Measurements from ENCODE around the gene FSD2.
A peak's percentile ranks its signal among the peaks of the same experiment; 100 is the strongest.
"Not testable (repeated sequence)": the region's sequence is repeated elsewhere in the genome, so short reads cannot be mapped to it uniquely, and the experiment has no call there.

The FSD2 gene

DNA sequence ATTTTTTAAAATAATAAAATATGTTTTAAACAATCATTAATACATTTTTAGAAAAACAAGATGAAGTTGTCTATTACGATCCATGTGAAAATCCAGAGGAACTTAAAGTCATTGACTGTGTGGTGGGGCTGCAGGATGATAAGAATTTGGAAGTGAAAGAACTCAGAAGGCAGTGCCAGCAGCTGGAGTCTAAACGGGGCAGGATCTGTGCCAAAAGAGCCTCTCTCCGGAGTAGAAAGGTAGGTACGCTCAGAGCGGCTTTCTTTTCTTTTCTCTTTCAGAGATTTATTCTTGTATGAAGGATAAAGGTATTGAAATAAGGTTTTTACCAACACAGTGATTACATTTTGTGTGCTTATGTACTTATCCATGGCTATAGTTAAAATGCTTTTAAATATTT lies 17.2 kb upstream of the FSD2 start:
- Histone ChIP-seq H3K4me1 (ENCODE audit: control insufficient read depth, insufficient read depth, low read length) (peaks cover 6% of the 10 kb centered on the region), H3K36me3 (ENCODE audit: insufficient read depth, low read length) (peaks cover 63% of the 10 kb centered on the region), H3K4me3 (ENCODE audit: low read length) (no peak overlapping the region), H3K27me3 (ENCODE audit: control insufficient read depth, insufficient read depth, low read length) (no peaks in the 10 kb centered on the region), H3K4me2 (ENCODE audit: low read length) (no peak overlapping the region), H3K9me3 (replicated peaks; ENCODE audit: low read length) (no peaks in the 10 kb centered on the region), H3K9ac (ENCODE audit: low read depth, low read length) (no peak overlapping the region)

DNA sequence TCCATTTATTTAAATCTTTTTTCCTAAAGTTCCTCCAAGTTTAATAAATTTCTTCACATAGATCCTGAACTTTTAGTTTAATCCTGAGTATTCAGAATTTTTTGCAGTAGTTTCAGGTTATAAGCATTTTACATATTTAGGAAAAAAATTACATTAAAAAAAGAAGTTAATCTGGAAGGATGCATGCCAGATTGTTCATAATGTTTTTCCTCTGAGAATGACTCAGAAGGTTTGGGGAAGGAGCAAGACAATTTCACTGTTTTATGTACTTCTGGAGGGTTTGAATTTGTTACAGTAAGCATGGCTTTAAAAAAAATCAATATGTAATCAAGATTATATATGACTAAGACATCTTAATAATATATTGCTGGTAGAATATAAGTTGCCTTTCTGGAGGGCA lies 16.0 kb upstream of the FSD2 start:
- peaks cover 61% of the 10 kb centered on the region for H3K36me3 ChIP-seq (ENCODE audit: insufficient read depth, low read length)

DNA sequence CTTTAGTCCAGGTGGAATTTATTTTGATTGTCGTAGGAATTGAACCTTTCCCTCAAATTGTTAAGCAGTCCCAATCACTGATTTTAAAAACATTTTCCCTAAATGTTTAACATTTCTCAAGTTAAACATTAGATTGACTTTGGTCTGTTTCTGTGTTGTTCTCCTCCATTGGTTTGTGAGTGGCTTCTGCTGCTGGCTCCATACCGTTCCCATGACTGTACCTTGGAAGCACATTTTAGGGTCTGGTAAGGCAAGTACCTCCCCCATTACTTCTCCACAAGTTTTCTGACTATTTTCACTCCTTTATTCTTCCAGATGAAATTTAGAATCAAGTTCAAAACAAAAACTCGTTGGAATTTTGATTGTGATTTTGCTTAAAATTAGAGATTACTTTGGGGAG lies 15.5 kb upstream of the FSD2 start:
- not testable (repeated sequence) for H3K9ac ChIP-seq (ENCODE audit: low read depth, low read length); H3K4me3 ChIP-seq (ENCODE audit: low read length); H3K4me1 ChIP-seq (ENCODE audit: control insufficient read depth, insufficient read depth, low read length); H3K27me3 ChIP-seq (ENCODE audit: control insufficient read depth, insufficient read depth, low read length); H3K9me3 ChIP-seq (replicated peaks; ENCODE audit: low read length)
- Histone ChIP-seq H3K4me2 (ENCODE audit: low read length) (peak overlapping the region; percentile 62), H3K36me3 (ENCODE audit: insufficient read depth, low read length) (peaks cover 61% of the 10 kb centered on the region)

More for the DNA sequence above, 16.0 kb upstream of the FSD2 start:
- H3K9me3 ChIP-seq (replicated peaks; ENCODE audit: low read length); H3K4me2 ChIP-seq (ENCODE audit: low read length); H3K9ac ChIP-seq (ENCODE audit: low read depth, low read length); H3K4me1 ChIP-seq (ENCODE audit: control insufficient read depth, insufficient read depth, low read length); H3K27me3 ChIP-seq (ENCODE audit: control insufficient read depth, insufficient read depth, low read length); H3K4me3 ChIP-seq (ENCODE audit: low read length): not testable (repeated sequence)

DNA sequence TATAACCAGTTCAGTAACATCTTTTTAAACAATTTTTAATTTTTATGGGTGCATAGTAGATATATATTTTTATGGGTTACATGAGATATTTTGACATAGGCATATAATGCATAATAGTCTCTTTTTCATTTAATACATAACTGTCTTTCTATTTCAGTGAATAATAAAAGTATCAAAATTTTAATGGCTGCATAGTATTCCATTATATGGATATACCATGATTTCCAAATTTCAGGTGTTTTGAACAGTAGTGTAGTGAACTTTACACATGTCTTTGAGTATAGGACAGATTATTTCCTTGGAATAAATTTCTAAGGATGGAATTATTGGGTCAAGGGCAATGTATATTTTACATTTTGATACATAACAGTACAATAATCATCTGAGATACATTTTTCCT lies 14.3 kb upstream of the FSD2 start:
- H3K4me1 ChIP-seq (ENCODE audit: control insufficient read depth, insufficient read depth, low read length) = peaks cover 6% of the 10 kb centered on the region
- no peaks in the 10 kb centered on the region for H3K9me3 ChIP-seq (replicated peaks; ENCODE audit: low read length)
- peaks cover 63% of the 10 kb centered on the region for H3K36me3 ChIP-seq (ENCODE audit: insufficient read depth, low read length)
- no peak overlapping the region for H3K4me2 ChIP-seq (ENCODE audit: low read length)
- H3K4me3 ChIP-seq (ENCODE audit: low read length) = no peak overlapping the region
- no peaks in the 10 kb centered on the region for H3K27me3 ChIP-seq (ENCODE audit: control insufficient read depth, insufficient read depth, low read length)
- no peak overlapping the region for H3K9ac ChIP-seq (ENCODE audit: low read depth, low read length)

DNA sequence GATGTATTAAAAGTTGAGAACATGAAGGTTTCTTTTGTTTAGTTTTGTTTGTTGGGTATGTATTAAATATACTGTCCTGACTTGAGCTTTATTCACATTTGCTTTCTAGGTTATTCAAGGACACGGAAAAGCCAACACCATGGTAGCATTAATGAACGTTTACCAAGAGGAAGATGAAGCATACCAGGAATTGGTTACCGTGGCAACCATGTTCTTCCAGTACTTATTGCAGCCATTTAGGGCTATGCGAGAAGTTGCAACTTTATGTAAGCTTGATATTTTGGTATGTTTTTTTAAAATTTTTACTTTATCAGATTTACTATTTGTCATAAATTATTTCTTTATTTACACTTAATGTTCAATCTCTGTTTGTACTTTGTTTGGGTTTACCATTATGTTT lies 7.1 kb upstream of the FSD2 start:
- Histone ChIP-seq H3K4me3 (ENCODE audit: low read length) (no peak overlapping the region), H3K27me3 (ENCODE audit: control insufficient read depth, insufficient read depth, low read length) (no peaks in the 10 kb centered on the region), H3K9me3 (replicated peaks; ENCODE audit: low read length) (no peaks in the 10 kb centered on the region), H3K4me1 (ENCODE audit: control insufficient read depth, insufficient read depth, low read length) (peaks cover 11% of the 10 kb centered on the region), H3K9ac (ENCODE audit: low read depth, low read length) (no peak overlapping the region), H3K36me3 (ENCODE audit: insufficient read depth, low read length) (peaks cover 46% of the 10 kb centered on the region), H3K4me2 (ENCODE audit: low read length) (no peak overlapping the region)

DNA sequence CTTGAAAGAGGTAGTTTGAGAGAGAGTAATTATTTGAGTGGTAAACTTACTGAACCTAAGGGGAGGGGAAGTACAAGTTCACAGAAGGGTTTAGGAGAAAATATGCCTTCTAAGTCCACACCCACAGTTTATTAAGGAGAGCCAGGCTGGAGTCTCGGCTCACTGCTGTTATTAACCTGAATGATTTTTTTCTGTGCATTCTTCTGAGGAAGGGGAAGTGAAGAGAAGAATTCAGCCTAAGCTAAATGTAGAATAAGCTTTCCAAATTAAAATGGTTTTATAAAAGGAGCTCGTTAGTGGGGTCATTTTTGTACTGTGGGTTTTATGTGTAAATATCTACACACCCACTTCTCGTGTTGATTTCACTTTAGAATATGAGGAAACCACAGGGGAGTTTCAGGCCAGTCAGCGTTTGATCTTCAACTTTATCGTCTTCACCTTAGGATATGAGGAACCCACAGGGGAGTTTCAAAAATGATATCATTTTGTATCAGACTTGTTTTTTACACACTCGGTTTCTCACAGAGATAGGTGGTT lies 5.1 kb upstream of the FSD2 start:
- peak overlapping the region; percentile 100 for H3K4me3 ChIP-seq (ENCODE audit: low read length)
- H3K9me3 ChIP-seq (replicated peaks; ENCODE audit: low read length) = no peaks in the 10 kb centered on the region
- H3K4me1 ChIP-seq (ENCODE audit: control insufficient read depth, insufficient read depth, low read length) = peaks cover 11% of the 10 kb centered on the region
- H3K27me3 ChIP-seq (ENCODE audit: control insufficient read depth, insufficient read depth, low read length) = no peaks in the 10 kb centered on the region
- H3K4me2 ChIP-seq (ENCODE audit: low read length) = peak overlapping the region; percentile 82
- peak overlapping the region; percentile 99 for H3K9ac ChIP-seq (ENCODE audit: low read depth, low read length)
- peaks cover 28% of the 10 kb centered on the region for H3K36me3 ChIP-seq (ENCODE audit: insufficient read depth, low read length)

DNA sequence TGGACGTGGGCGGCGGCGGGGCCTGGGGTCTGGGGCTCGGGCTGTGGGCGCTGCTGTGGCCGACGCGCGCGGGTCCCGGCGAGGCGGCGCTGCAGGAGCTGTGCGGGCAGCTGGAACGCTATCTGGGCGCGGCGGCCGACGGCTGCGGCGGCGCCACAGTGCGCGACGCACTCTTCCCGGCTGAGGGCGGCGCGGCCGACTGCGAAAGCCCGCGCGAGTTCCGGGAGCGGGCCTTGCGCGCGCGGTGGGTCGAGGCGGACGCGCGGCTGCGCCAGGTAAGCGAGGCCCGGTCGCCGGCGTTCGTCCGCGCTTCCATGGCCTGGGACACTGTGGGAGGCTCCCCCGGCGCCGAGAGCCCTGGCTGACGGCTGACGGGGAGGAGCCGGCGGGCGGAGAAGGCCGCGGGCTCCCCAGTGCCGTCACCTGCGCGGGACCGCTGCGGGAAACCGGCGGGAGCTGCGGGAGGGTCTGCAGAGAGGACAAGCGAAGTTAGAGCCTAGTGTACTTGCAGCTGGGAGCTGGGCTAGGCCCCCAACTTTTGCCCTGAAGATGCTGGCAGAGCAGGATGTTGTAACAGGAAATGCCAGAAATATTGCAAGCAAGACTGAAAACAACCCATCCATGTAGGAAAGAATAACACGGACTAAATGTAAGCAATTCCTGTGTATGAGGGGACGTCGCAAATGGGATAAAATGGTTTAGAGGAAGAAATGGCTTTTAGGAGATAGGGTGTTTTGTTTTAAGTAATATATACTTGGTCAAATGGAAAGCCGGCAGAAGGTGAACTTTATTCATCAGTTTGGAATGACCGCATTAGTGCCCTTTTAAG lies 4.4 kb upstream of the FSD2 start:
- H3K27me3 ChIP-seq (ENCODE audit: control insufficient read depth, insufficient read depth, low read length) = no peaks in the 10 kb centered on the region
- peak overlapping the region; percentile 100 for H3K4me3 ChIP-seq (ENCODE audit: low read length)
- no peaks in the 10 kb centered on the region for H3K9me3 ChIP-seq (replicated peaks; ENCODE audit: low read length)
- H3K4me2 ChIP-seq (ENCODE audit: low read length) = peak overlapping the region; percentile 82
- peaks cover 21% of the 10 kb centered on the region for H3K36me3 ChIP-seq (ENCODE audit: insufficient read depth, low read length)
- H3K4me1 ChIP-seq (ENCODE audit: control insufficient read depth, insufficient read depth, low read length) = peaks cover 11% of the 10 kb centered on the region
- peak overlapping the region; percentile 99 for H3K9ac ChIP-seq (ENCODE audit: low read depth, low read length)

DNA sequence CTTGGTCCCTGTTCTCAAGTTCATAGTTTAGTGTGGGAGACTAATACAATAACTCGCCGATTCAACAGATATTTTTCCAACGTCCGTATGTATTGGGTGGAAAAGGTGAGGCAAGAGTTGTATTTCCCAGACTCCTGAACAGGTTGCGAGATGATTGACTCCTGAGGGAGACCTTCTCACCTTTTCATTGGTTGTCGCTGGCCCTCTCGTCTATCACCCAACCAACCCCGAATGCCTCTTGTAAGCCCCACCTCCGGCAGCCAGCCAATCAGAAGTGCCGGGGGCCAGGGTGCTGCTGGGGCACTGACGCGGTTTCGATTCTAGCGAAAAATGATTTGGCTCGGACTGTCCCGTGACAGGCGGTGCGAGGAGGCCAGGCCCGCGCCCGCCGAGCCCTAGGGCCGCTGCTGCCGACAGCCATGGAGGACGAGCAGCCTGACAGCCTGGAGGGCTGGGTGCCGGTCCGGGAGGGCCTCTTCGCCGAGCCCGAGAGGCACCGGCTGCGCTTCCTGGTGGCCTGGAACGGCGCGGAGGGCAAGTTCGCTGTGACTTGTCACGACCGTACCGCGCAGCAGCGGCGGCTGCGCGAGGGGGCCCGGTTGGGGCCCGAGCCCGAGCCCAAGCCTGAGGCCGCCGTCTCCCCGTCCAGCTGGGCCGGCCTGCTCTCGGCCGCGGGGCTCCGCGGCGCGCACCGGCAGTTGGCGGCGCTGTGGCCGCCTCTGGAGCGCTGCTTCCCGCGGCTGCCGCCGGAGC lies 3.6 kb upstream of the FSD2 start, which contains the start of gene WHAMM:
Gene WHAMM, plus strand, starts transcription at position 321 of the 753 bp plus-strand sequence. Its CDS starts 99 bp downstream, at position 420.
- Histone ChIP-seq H3K36me3 (ENCODE audit: insufficient read depth, low read length) (peaks cover 18% of the 10 kb centered on the region), H3K27me3 (ENCODE audit: control insufficient read depth, insufficient read depth, low read length) (no peaks in the 10 kb centered on the region), H3K4me2 (ENCODE audit: low read length) (peak within 1 kb of the TSS; percentile 82), H3K9ac (ENCODE audit: low read depth, low read length) (peak within 1 kb of the TSS; percentile 99), H3K4me3 (ENCODE audit: low read length) (peak within 1 kb of the TSS; percentile 100), H3K9me3 (replicated peaks; ENCODE audit: low read length) (no peaks in the 10 kb centered on the region), H3K4me1 (ENCODE audit: control insufficient read depth, insufficient read depth, low read length) (peaks cover 14% of the 10 kb centered on the region)

DNA sequence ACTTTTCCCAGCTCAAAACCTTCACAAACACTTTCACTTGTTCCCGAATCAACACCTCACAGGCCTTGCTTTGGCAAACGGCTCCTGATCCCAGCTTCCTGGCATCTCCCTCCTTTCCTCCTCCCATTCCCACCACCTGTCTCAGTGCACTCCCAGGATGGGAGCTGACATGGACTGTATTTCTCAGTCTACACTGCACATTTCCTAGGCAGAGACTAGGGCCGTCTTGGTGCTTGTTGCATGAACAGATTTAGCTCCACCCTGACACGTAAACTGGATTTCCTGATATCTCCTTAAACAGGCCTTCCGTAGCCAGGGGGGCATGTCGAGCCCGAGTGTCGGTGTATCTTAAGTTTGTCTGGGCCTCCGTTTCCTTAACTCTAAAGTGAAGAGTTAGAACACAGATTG lies 2.8 kb upstream of the FSD2 start:
- Histone ChIP-seq H3K4me3 (ENCODE audit: low read length) (no peak overlapping the region), H3K4me1 (ENCODE audit: control insufficient read depth, insufficient read depth, low read length) (peaks cover 15% of the 10 kb centered on the region), H3K36me3 (ENCODE audit: insufficient read depth, low read length) (peaks cover 11% of the 10 kb centered on the region), H3K27me3 (ENCODE audit: control insufficient read depth, insufficient read depth, low read length) (no peaks in the 10 kb centered on the region), H3K9me3 (replicated peaks; ENCODE audit: low read length) (no peaks in the 10 kb centered on the region), H3K9ac (ENCODE audit: low read depth, low read length) (no peak overlapping the region), H3K4me2 (ENCODE audit: low read length) (peak overlapping the region; percentile 82)

DNA sequence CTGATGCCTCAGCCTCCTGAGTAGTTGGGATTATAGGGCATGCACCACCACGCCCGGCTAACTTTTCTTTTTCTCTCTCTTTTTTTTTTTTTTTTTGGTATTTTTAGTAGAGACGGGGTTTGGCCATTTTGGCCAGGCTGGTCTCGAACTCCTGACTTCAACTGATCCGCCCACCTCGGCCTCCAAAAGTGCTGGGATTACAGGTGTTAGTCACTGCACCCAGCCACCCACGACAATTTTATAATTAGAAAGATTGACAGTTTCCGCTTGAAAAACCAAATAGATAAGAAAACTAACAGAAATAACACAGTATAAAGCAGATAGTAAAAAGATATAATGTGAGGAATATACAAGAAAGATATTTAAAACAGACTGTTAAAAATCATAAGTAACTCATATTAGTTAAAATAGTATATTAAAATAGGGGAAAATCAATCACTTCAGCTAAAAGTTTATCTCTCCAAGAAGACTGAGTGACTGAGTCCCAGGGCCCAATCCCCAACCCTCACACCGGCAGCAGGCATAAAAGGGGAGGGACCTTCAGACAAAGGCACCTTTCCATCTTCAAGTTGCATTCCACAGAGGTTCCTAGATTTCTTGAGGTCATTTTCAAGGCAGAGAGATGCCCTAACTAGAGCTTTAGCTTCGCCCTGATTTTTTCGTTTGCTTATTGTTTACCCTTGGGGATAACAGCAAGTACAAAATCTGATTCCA lies 2.2 kb upstream of the FSD2 start:
- Histone ChIP-seq H3K9me3 (replicated peaks; ENCODE audit: low read length) (no peaks in the 10 kb centered on the region), H3K36me3 (ENCODE audit: insufficient read depth, low read length) (peaks cover 6% of the 10 kb centered on the region), H3K9ac (ENCODE audit: low read depth, low read length) (no peak overlapping the region), H3K4me1 (ENCODE audit: control insufficient read depth, insufficient read depth, low read length) (peaks cover 15% of the 10 kb centered on the region), H3K4me3 (ENCODE audit: low read length) (no peak overlapping the region), H3K4me2 (ENCODE audit: low read length) (no peak overlapping the region), H3K27me3 (ENCODE audit: control insufficient read depth, insufficient read depth, low read length) (no peaks in the 10 kb centered on the region)

DNA sequence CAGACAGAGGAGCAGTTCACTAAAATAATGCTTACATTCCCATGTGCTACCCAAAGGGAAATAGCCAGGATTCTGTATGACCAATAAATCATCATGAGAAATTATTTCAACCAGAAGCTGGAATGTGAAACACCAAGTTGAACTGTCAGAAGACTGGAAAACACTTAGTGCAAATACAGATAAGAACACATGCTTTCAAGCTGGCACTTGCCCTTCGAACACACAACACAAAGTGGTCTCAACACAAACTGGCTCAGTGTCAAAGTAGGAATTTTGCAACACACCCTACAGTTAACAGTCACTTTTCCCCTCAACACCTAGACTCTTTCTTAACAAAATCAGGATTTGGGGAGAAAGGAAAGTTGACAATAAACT lies 1.3 kb downstream of the FSD2 start:
- no peak overlapping the region for H3K4me2 ChIP-seq (ENCODE audit: low read length)
- peaks cover 17% of the 10 kb centered on the region for H3K27me3 ChIP-seq (ENCODE audit: control insufficient read depth, insufficient read depth, low read length)
- peaks cover 8% of the 10 kb centered on the region for H3K4me1 ChIP-seq (ENCODE audit: control insufficient read depth, insufficient read depth, low read length)
- no peak overlapping the region for H3K9ac ChIP-seq (ENCODE audit: low read depth, low read length)
- H3K4me3 ChIP-seq (ENCODE audit: low read length) = no peak overlapping the region
- no peaks in the 10 kb centered on the region for H3K36me3 ChIP-seq (ENCODE audit: insufficient read depth, low read length)
- no peaks in the 10 kb centered on the region for H3K9me3 ChIP-seq (replicated peaks; ENCODE audit: low read length)
